Natural killer cell treated with Interleukin-12 subunit alpha and Interleukin-12 subunit beta and Interleukin-15 and Interleukin-18, amount 100 ng/mL, for 72 hours (primary cell): Measurements from ENCODE around the gene MOCOS. TPM values are rescaled to one million over a fixed set of nuclear protein-coding genes. Genes with fewer than 3 reads are reported as not detected.
A peak's percentile ranks its signal among the peaks of the same experiment; 100 is the strongest.

Source experiments
- ATAC-seq, 2 donors: fragments of 150-1000 bp; cut with Tn5 transposase in 1 of 2; sonication (Bioruptor Pico), chemical (Tn5 transposase) in 1 of 2; 2 replicates each; pipeline ENCODE4 v1.10.0; 2021
- DNase-seq: peaks from one replicate; pipeline ENCODE4 v3.0.0; 2022; ENCODE audit warnings: low spot score
- H3K27ac Mint-ChIP-seq, 2 donors: 1 replicate in 1 of 2; 2 replicates in 1 of 2; pipeline ENCODE4 v1.8.0; 2022; ENCODE audit warnings: mixed read lengths in 2 of 2, mild to moderate bottlenecking in 1 of 2, moderate library complexity in 1 of 2
- H3K27me3 Mint-ChIP-seq, 2 donors: 1 replicate in 1 of 2; 2 replicates in 1 of 2; pipeline ENCODE4 v1.8.0; 2022; ENCODE audit warnings: mixed read lengths in 2 of 2
- H3K36me3 Mint-ChIP-seq: one replicate; pipeline ENCODE4 v1.8.0; 2022; ENCODE audit warnings: mixed read lengths
- H3K4me1 Mint-ChIP-seq, 2 donors: 1 replicate in 1 of 2; 2 replicates in 1 of 2; pipeline ENCODE4 v1.8.0; 2022; ENCODE audit warnings: low read depth in 2 of 2, mixed read lengths in 2 of 2, mild to moderate bottlenecking in 1 of 2
- H3K4me3 Mint-ChIP-seq: one replicate; pipeline ENCODE4 v1.8.0; 2022; ENCODE audit warnings: mixed read lengths
- H3K9me3 Mint-ChIP-seq: 2 replicates; pipeline ENCODE4 v1.8.0; 2022; ENCODE audit warnings: mixed read lengths
- total RNA-seq, 2 donors: library from RNA; stranded (reverse); gene quantifications; one replicate each; pipeline ENCODE4 v1.2.3, GENCODE V29; 2022

The MOCOS gene
- total RNA-seq, 2 donors from 2014 or later, result 0.24 TPM; not detected in 1

DNA sequence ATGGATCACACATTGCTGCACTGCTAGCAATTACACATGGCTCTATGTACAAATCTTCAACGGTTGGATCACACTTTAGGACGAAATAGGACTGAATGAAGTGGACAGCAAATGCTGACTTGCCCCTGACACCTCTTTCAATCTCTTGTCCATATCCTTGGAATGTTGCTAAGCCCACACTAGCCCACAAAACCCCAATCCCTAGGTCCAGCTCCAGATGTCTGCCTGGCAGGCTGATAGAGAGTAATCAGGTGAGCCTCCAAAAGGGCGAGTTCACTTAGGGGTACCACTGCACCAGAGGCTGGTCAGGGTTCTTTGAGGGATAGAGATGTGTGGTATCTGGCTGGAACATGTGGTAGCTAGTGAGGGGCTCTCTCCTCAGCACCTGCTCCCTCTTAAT is 91.7 kb downstream of the MOCOS start:
- peak; percentile 31 to 36 for ATAC-seq
- Mint-ChIP-seq H3K27me3 (peaks cover 30 to 56% of the 10 kb centered on the region in 2 donors), H3K4me1 (no peaks in the 10 kb centered on the region), H3K27ac (no peak overlapping the region), H3K4me3 (no peak overlapping the region), H3K9me3 (no peaks in the 10 kb centered on the region), H3K36me3 (no peaks in the 10 kb centered on the region)
- DNase-seq, result no peak

DNA sequence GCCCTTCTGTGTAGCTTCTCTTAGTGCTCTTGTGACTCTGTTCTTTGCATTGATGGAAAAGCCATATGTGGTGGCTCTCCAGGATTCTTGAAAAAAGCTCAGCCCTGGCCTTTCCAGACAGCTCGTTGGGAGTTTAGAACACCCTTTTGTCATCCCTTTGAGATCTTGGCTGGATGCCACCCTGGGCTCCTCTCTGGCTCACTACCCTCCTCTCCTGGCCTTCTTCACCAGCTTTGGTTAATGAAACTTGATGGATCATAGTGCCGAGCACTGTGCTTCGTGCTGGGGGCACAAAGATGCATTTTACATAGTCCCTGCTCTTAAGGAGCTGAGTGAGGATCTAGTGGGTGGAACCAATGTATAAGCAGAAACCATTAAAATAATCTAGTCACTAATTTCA is 94.6 kb downstream of the MOCOS start:
- no peak overlapping the region for H3K4me3 Mint-ChIP-seq
- ATAC-seq, result no peak
- peaks cover 20 to 42% of the 10 kb centered on the region in 2 donors for H3K27me3 Mint-ChIP-seq

DNA sequence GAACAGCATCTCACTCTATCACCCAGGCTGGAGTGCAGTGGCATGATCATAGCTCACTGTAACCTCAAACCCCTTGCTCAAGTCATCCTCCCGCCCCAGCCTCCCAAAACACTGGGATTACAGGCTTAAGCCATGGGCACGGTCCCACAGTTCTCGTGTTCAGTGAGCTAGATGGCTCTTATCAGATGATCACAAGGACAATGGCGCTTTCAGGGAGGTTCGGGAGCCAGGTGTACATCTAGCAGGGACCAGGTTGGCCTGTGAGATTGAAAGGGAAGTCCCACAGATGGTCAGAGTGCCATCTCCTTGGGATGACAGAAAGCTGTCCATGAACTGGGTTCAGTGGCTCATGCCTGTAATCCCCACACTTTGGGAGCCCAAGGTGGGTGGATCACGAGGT is 96.2 kb downstream of the MOCOS start:
- no peaks in the 10 kb centered on the region for H3K4me1 Mint-ChIP-seq
- H3K27me3 Mint-ChIP-seq, result peaks cover 23 to 41% of the 10 kb centered on the region in 2 donors
- ATAC-seq, result no peak
- no peak overlapping the region for H3K4me3 Mint-ChIP-seq
- no peak overlapping the region for H3K27ac Mint-ChIP-seq
- DNase-seq, result no peak
- H3K9me3 Mint-ChIP-seq, result no peaks in the 10 kb centered on the region
- H3K36me3 Mint-ChIP-seq, result no peaks in the 10 kb centered on the region

More for the DNA sequence above, 94.6 kb downstream of the MOCOS start:
- H3K36me3 Mint-ChIP-seq, result no peaks in the 10 kb centered on the region
- H3K9me3 Mint-ChIP-seq, result no peaks in the 10 kb centered on the region
- H3K4me1 Mint-ChIP-seq, result no peaks in the 10 kb centered on the region
- no peak overlapping the region for H3K27ac Mint-ChIP-seq
- no peak for DNase-seq

DNA sequence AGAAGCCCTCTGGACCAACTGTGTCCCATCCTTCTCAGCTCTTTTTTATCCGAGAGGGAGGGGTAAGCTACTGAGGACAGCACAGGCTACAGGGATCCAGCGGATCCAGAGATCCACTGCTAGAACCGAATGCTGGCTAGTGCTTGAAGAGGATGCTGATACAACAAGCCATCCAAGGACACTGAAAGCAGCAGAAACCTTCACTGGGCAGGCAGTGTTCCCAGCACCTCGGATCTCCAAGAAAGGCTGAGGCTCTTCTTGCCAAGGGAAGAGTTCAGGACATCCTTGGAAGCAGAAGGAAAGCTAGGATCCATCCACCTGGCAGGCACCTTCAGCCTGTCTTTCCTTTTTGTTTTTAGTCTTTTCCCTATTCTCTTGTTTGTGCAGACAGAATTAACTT is 97.0 kb downstream of the MOCOS start:
- Mint-ChIP-seq H3K4me3 (no peak overlapping the region), H3K27me3 (peaks cover 23 to 40% of the 10 kb centered on the region in 2 donors), H3K9me3 (no peaks in the 10 kb centered on the region), H3K36me3 (no peaks in the 10 kb centered on the region), H3K27ac (no peak overlapping the region), H3K4me1 (no peaks in the 10 kb centered on the region)
- DNase-seq (no peak), ATAC-seq (no peak)

DNA sequence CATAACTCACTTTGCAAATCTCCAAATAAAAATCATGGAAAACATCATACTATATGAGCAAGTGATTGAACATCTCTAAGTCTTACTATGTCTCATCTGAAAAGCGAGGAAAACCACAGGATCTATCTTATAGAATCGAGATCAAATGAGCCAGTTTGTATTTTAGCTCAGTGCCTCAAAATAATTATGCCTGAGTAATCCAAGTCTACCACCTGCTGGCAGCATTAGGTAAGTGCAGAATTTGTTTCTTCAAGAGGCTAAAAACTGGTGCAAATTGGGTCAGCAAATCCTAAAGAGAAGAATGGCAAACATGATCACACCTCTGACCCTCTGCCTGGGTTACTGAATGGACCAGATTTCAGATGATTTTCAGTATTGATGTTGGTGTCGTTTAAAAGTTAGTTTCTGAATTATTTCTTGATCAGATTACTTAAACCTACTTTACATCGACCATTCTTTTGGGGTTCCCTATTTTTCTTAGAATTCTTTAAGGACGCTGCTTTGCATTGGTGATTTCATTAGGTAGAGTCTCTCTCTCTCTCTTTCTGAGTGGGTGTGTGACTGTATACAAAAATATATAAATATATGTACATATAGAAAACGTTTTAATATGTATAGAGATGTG is 97.5 kb downstream of the MOCOS start:
- Mint-ChIP-seq H3K4me3 (no peak overlapping the region), H3K9me3 (no peaks in the 10 kb centered on the region), H3K4me1 (no peaks in the 10 kb centered on the region), H3K27me3 (peaks cover 23 to 41% of the 10 kb centered on the region in 2 donors), H3K27ac (no peak overlapping the region), H3K36me3 (no peaks in the 10 kb centered on the region)
- DNase-seq, result peak; percentile 66
- ATAC-seq, result no peak

DNA sequence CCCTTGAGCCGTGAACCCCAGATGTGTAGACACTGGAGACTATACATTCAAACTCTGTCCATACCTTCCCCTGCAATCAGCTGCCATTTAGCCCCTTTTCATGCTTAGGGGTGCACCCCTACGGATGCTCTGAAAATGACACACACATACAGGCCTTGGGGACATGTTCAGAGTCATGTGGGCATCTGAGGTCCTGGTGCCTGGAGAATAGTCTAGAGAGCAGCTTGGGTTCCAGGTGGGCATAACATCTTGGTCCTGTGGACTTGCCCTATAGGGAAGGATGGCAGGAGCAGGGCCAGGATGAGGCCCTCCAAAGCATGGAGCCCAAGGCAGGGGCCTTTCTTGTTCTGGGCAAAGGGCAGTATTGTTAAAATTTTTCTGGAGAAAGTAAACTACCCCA is 100.4 kb downstream of the MOCOS start:
- Mint-ChIP-seq H3K36me3 (no peaks in the 10 kb centered on the region), H3K4me1 (no peaks in the 10 kb centered on the region)

DNA sequence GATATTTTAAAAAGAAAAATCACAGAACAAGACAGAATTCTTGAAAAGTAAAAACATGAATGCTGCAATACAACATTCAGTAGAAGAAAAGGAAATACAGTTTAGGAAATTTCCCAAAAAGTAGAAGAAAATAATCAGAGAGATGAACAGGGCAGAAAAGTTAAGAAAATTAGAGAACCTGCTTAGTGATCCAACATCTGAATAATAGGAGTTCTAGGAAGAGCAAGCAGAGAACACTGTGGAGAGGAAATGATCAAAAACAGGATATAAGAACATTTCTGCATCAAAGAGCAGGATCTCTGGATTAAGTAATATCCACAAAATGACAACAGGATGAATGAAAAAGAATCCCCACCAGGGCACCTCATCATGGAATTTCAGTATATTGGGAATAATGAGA is 101.4 kb downstream of the MOCOS start:
- H3K36me3 Mint-ChIP-seq, result no peaks in the 10 kb centered on the region
- no peak for DNase-seq
- no peak overlapping the region for H3K4me3 Mint-ChIP-seq
- H3K4me1 Mint-ChIP-seq, result no peaks in the 10 kb centered on the region
- H3K27me3 Mint-ChIP-seq, result peaks cover 16 to 28% of the 10 kb centered on the region in 2 donors
- H3K27ac Mint-ChIP-seq, result no peak overlapping the region
- ATAC-seq, result no peak
- H3K9me3 Mint-ChIP-seq, result no peaks in the 10 kb centered on the region

More for the DNA sequence above, 100.4 kb downstream of the MOCOS start:
- no peak overlapping the region for H3K27ac Mint-ChIP-seq
- no peak overlapping the region for H3K4me3 Mint-ChIP-seq
- no peaks in the 10 kb centered on the region for H3K9me3 Mint-ChIP-seq
- ATAC-seq (peak; percentile 20 to 51), DNase-seq (no peak)
- H3K27me3 Mint-ChIP-seq, result peaks cover 16 to 28% of the 10 kb centered on the region in 2 donors

DNA sequence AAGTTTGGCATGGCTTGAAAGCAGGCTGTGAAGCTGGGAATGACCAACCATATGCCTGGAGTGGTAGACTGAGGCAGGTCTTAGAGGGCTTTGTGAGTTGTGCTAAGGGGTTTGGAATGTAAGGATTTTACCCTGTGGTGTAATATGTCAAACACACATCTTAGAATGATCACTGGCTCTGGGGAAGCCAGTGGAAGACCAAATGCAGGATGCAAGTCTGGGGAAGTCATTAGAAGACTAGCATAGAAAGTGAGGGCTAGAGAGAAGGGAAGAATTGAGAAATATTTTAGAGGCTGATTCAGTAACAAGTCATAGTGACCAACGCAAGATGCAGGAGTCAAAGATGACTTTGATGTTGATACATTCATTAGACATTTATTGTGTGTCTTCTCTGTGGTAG is 106.7 kb downstream of the MOCOS start:
- H3K27ac Mint-ChIP-seq, result no peak overlapping the region
- H3K36me3 Mint-ChIP-seq, result no peaks in the 10 kb centered on the region
- no peak for DNase-seq
- no peak for ATAC-seq
- H3K9me3 Mint-ChIP-seq, result no peaks in the 10 kb centered on the region
- H3K4me1 Mint-ChIP-seq, result no peaks in the 10 kb centered on the region
- peaks cover 10 to 12% of the 10 kb centered on the region in 2 donors for H3K27me3 Mint-ChIP-seq
- H3K4me3 Mint-ChIP-seq, result no peak overlapping the region

DNA sequence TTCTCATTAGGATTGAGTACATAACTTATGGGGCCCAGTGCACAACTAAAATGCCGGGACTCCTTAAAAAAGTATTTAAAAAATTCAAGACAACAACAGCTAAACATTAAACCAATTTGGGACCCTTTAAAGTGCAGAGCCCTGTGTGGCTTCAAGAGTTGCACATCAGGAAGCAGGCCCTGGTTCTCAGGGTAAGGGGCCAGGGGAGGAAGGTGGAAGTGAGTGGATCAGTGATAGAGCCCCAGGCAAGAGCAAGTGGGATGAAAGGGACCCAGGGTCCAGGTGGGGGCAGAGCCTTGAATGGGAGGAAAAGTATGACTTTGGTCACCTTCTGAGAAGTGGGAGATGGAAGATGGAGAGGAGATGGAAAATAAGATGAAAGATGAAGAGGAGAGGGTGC is 107.9 kb downstream of the MOCOS start:
- Mint-ChIP-seq H3K4me3 (no peak overlapping the region), H3K27me3 (peaks cover 15 to 16% of the 10 kb centered on the region in 2 donors), H3K4me1 (no peaks in the 10 kb centered on the region), H3K27ac (no peak overlapping the region), H3K9me3 (no peaks in the 10 kb centered on the region), H3K36me3 (no peaks in the 10 kb centered on the region)
- no peak for DNase-seq
- ATAC-seq, result no peak

DNA sequence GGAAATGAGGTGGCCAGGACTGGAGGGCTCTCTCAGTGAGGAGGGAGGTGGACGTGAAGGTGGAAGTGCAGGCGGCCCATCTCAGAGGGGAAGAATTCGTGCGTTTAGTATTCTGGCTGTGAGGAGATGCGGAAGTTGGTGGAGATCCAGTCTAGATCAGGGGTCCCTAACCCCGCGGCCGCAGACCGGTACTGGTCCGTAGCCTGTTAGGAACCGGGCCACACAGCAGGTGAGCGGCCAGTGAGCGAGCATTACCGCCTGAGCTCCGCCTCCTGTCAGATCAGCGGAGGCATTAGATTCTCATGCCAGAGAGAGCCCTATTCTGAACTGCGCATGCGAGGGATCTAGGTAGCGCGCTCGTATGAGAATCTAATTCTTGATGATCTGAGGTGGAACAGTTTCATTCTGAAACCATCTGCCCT is 108.6 kb downstream of the MOCOS start:
- no peak overlapping the region for H3K27ac Mint-ChIP-seq
- peaks cover 18% of the 10 kb centered on the region in 2 donors for H3K27me3 Mint-ChIP-seq
- no peaks in the 10 kb centered on the region for H3K36me3 Mint-ChIP-seq
- no peaks in the 10 kb centered on the region for H3K9me3 Mint-ChIP-seq
- ATAC-seq (no peak), DNase-seq (no peak)
- no peak overlapping the region for H3K4me3 Mint-ChIP-seq
- no peaks in the 10 kb centered on the region for H3K4me1 Mint-ChIP-seq

DNA sequence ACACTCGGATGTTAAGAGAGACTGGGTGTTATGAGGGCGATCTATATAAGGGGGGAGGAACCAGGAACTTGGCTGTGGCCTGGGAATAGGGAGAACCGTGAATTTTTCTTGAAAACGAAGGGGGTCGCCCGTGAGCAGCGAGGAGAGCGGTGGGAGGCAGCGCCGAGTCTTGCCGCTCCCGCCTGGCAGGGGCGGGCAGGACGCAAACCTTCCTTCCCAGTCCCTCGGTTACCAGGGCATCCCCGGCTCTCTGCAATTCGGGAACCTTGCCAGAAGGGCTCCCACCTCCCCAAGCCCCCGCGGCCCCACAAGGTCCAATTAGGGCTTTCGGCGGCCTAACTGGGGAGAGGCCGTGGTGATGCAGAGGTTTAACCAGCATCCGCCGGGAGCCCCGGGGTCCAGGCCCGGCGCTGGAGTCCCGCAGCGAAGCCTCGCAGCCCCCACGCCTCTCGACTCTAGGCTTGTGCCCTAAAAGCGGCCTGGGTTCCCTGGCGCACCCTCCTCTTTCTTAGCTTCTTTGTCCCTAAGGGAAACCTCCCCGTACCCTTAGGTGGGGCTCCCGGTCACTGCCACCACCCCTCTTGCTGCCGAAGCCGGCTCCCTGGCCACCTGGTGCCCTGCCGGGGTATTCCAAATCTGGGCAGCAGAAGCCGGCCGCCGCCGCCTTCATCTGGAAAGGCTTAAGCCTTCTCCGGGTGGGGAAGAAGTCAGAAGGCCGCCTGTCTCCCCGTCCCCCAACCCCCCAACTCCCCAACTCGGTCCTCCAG is 109.5 kb downstream of the MOCOS start:
- Mint-ChIP-seq H3K27ac (no peak overlapping the region), H3K9me3 (no peaks in the 10 kb centered on the region), H3K4me3 (no peak overlapping the region), H3K4me1 (no peaks in the 10 kb centered on the region), H3K27me3 (peaks cover 12 to 18% of the 10 kb centered on the region in 2 donors), H3K36me3 (no peaks in the 10 kb centered on the region)
- DNase-seq (no peak), ATAC-seq (peak in 1 of 2 donors; percentile 18)

DNA sequence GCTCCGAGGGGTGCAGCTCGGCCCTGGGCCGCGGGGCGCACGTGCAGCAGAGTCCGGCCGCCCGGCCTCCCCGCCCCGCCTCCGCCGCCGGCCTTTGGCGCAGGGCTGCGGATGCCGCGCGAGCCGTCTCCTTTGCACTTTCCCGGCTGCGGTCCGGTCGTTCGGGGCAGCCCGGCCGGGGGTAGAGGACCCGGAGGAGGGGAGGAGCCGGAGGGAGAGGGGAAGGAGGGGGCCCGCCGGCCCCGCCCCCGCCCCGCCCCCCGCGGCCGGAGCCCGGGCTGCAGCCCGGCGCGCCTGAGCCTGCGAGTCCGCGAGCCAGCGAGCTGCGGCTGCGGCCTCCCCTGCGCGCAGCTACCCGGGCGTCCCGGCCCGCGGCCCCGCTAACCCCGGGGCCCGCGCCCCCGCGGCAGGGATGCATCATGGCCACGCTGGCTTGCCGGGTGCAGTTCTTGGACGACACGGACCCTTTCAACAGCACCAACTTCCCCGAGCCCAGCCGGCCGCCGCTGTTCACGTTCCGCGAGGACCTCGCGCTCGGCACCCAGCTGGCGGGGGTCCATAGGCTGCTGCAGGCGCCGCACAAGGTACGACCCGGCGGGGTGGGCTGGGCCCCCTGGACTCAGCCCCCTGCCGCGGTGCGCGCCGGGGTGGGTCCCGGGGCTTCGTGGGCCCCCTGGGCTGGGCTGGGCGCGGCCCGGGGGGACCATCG is 110.3 kb downstream of the MOCOS start, which contains the start of gene FHOD3:
FHOD3 (plus strand) TSS at position 297 of the 709 bp plus-strand sequence; CDS start at position 420, 123 bp downstream.
- peaks cover 13 to 19% of the 10 kb centered on the region in 2 donors for H3K27me3 Mint-ChIP-seq
- ATAC-seq (peak; percentile 50 to 78), DNase-seq (no peak)
- H3K4me1 Mint-ChIP-seq, result no peaks in the 10 kb centered on the region
- H3K4me3 Mint-ChIP-seq, result no peak within 1 kb of the TSS
- H3K9me3 Mint-ChIP-seq, result no peaks in the 10 kb centered on the region
- H3K36me3 Mint-ChIP-seq, result no peaks in the 10 kb centered on the region
- no peak within 1 kb of the TSS for H3K27ac Mint-ChIP-seq

DNA sequence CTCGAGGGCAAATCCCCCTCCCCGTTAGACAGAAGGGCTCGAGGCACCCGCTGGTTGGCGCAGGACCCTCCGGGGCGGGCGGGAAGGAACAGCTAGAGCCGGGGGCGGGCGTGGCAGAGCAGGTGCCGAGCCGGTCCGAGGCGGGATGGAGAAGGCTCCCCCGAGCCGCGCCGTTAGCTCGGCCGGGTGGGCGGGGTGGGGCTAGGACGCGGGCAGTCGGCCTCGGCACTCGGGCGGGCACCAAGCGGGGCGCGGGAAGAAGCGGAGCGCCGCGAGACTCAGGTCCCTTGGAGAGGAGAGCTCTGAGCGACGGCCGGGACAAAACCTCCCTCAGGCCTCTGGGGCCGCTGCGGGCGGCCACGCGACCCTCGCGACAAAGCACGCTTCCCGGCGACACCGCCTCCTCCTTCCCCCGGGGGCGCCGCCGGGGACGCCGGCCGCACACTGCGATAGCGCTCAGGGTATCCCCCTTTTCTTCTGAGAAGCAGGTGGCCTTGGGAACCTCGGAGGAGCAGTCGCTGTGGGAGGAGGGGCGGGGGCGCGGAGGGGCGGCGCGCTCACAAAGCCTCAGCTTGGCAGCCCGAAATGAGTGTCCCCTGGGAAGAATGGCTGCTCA is 110.9 kb downstream of the MOCOS start:
- H3K27me3 Mint-ChIP-seq, result peaks cover 17 to 26% of the 10 kb centered on the region in 2 donors
- no peak overlapping the region for H3K27ac Mint-ChIP-seq
- H3K4me3 Mint-ChIP-seq, result no peak overlapping the region
- no peaks in the 10 kb centered on the region for H3K4me1 Mint-ChIP-seq
- peak in 1 of 2 donors; percentile 33 for ATAC-seq
- H3K9me3 Mint-ChIP-seq, result no peaks in the 10 kb centered on the region
- no peaks in the 10 kb centered on the region for H3K36me3 Mint-ChIP-seq
- DNase-seq, result no peak
